Esophagus muscularis mucosa (tissue), 4 donors: Measurements from ENCODE around the gene KHK. TPM values are rescaled to one million over a fixed set of nuclear protein-coding genes. Genes with fewer than 3 reads are reported as not detected.
A peak's percentile ranks its signal among the peaks of the same experiment; 100 is the strongest.

Experiments
- DNase-seq: peaks from one replicate; pipeline ENCODE4 v3.0.0-alpha.2; 2017; ENCODE audit errors: extremely low spot score
- H3K27ac ChIP-seq, 4 donors: fragments of 200-600 bp; sonication (generic); replicated peaks in 1 of 4; 1 replicate in 3 of 4; 2 replicates in 1 of 4; pipeline ENCODE4 v1.5.1; 2016 to 2019; ENCODE audit warnings: mild to moderate bottlenecking in 1 of 4
- H3K27me3 ChIP-seq, 4 donors: fragments of 200-600 bp; sonication (generic); one replicate each; pipeline versions ENCODE4 v1.5.1 to v1.6.0; 2016 to 2019
- H3K36me3 ChIP-seq, 4 donors: fragments of 200-600 bp; sonication (generic); one replicate each; pipeline ENCODE4 v1.5.1; 2016 to 2019
- H3K4me1 ChIP-seq, 4 donors: fragments of 200-600 bp; sonication (generic); one replicate each; pipeline ENCODE4 v1.5.1; 2016 to 2019
- H3K4me3 ChIP-seq, 4 donors: fragments of 200-600 bp; sonication (generic); 1 replicate in 2 of 4; 2 replicates in 2 of 4; pipeline ENCODE4 v1.5.1; 2016 to 2019; ENCODE audit warnings: mild to moderate bottlenecking in 4 of 4, moderate library complexity in 1 of 4
- H3K9me3 ChIP-seq, 4 donors: fragments of 200-600 bp; sonication (generic); 1 replicate in 3 of 4; 2 replicates in 1 of 4; pipeline ENCODE4 v1.5.1; 2016 to 2019
- EP300 ChIP-seq: sonication (generic); formaldehyde crosslinking; IDR thresholded peaks from one replicate; pipeline ENCODE4 v1.6.1; 2017; ENCODE audit warnings: antibody characterized with exemption
- POLR2A ChIP-seq: fragments of 450-650 bp; IDR thresholded peaks from one replicate; pipeline ENCODE4 v1.6.1; 2017; ENCODE audit warnings: antibody characterized with exemption, moderate library complexity, mild to moderate bottlenecking, low read depth
- POLR2AphosphoS5 ChIP-seq, 2 donors: sonication (generic); formaldehyde crosslinking; IDR thresholded peaks; one replicate each; pipeline ENCODE4 v1.6.1; 2017; ENCODE audit warnings: antibody characterized with exemption in 2 of 2
- WGBS: methylation state at CpG from one replicate; pipeline ENCODE4 v1.1.5; 2018; 5-methylcytosine and 5-hydroxymethylcytosine counted together
- intact Hi-C: fragments of 100-400 bp; cut with DNase I; formaldehyde crosslinking; loops from one replicate; pipeline ENCODE4 v1.15.1; 2023
- total RNA-seq, 4 donors: library from RNA; depleted of rRNA; stranded (reverse); fragments of >200 nt; gene quantifications; one replicate each; pipeline versions ENCODE4 v1.1.0 to v1.2.1, GENCODE V29; 2016
- TF ChIP-seq, protein P1 (sequence below), 3 experiments: fragments of 200-600 bp in 2 of 3; fragments of 450-650 bp in 1 of 3; sonication (generic) in 2 of 3; IDR thresholded peaks; one replicate each; pipeline ENCODE4 v1.5.1; 2017 to 2019; ENCODE audit warnings: antibody characterized with exemption in 3 of 3, mild to moderate bottlenecking in 2 of 3, moderate library complexity in 1 of 3

The KHK gene
- total RNA-seq, 4 donors from 2014 or later, result 1.2 to 6.3 (median 1.7) TPM

DNA sequence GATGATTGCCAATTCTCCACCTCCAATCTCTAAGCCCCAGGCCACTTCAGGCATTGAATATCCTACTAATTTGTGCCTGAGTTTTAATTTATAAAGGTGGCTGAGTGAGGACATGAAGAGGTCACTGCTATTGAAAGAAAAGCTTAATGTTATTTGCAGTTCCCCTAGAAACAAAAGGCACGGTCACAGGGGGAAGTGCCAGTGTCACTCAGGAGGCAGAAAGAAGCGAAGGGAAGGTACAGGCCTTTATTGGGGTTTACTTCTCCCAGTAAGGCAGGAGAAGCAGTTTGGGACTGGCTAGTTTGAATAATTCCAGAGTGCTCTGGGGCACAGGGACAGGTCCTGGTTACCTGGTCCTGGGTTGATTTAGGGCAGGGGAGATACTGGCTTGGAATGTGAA, 35.3 kb downstream of the KHK start:
- 100% methylated on average over 2 of the region's 2 CpGs for WGBS
- Histone ChIP-seq H3K36me3 (no peaks in the 10 kb centered on the region), H3K4me1 (peaks cover 9 to 27% (median 25%) of the 10 kb centered on the region in 4 donors), H3K9me3 (no peaks in the 10 kb centered on the region), H3K27me3 (peaks cover 0 to 30% (median 12%) of the 10 kb centered on the region in 4 donors), H3K27ac (no peak overlapping the region), H3K4me3 (no peak overlapping the region)
- TF ChIP-seq POLR2AphosphoS5 (IDR thresholded peaks at IDR 0.05) (no peak), POLR2A (no peak), EP300 (no peak)
- TF ChIP-seq, protein P1, sequence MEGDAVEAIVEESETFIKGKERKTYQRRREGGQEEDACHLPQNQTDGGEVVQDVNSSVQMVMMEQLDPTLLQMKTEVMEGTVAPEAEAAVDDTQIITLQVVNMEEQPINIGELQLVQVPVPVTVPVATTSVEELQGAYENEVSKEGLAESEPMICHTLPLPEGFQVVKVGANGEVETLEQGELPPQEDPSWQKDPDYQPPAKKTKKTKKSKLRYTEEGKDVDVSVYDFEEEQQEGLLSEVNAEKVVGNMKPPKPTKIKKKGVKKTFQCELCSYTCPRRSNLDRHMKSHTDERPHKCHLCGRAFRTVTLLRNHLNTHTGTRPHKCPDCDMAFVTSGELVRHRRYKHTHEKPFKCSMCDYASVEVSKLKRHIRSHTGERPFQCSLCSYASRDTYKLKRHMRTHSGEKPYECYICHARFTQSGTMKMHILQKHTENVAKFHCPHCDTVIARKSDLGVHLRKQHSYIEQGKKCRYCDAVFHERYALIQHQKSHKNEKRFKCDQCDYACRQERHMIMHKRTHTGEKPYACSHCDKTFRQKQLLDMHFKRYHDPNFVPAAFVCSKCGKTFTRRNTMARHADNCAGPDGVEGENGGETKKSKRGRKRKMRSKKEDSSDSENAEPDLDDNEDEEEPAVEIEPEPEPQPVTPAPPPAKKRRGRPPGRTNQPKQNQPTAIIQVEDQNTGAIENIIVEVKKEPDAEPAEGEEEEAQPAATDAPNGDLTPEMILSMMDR (IDR thresholded peaks at IDR 0.05), result no peak
- no peak for DNase-seq
- intact Hi-C loops, result no loop called here

DNA sequence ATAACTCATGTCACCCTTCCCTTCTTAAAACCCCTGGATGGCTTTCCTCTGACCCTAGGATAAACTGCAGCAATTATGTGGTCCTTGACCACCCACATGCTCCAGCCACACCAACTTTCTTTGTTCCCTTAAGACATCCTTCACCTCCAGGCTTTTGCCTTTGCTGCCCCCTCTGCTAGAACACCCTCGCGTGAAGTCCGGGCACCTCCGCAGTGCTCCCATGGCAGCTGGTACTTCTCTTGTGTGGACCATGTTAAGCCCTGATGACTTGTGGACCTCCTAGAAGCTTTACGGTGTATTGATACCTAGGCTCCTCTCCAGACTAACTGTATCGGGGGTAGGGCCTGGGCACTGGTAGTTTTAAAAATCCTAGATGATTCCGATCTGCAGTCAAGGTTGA, 36.2 kb downstream of the KHK start:
- DNase-seq, result no peak
- Histone ChIP-seq H3K27ac (no peak overlapping the region), H3K9me3 (no peaks in the 10 kb centered on the region), H3K36me3 (no peaks in the 10 kb centered on the region), H3K4me3 (peak overlapping the region in 3 of 4 donors; percentile 63 to 84 (median 73)), H3K27me3 (peaks cover 0 to 21% (median 8%) of the 10 kb centered on the region in 4 donors), H3K4me1 (peaks cover 9 to 27% (median 25%) of the 10 kb centered on the region in 4 donors)
- TF ChIP-seq POLR2AphosphoS5 (IDR thresholded peaks at IDR 0.05), result no peak
- TF ChIP-seq, protein P1 (IDR thresholded peaks at IDR 0.05), result no peak
- TF ChIP-seq EP300, result no peak
- no peak for TF ChIP-seq POLR2A
- intact Hi-C loops, result no loop called here
- WGBS, result 99% methylated on average over 6 of the region's 7 CpGs

DNA sequence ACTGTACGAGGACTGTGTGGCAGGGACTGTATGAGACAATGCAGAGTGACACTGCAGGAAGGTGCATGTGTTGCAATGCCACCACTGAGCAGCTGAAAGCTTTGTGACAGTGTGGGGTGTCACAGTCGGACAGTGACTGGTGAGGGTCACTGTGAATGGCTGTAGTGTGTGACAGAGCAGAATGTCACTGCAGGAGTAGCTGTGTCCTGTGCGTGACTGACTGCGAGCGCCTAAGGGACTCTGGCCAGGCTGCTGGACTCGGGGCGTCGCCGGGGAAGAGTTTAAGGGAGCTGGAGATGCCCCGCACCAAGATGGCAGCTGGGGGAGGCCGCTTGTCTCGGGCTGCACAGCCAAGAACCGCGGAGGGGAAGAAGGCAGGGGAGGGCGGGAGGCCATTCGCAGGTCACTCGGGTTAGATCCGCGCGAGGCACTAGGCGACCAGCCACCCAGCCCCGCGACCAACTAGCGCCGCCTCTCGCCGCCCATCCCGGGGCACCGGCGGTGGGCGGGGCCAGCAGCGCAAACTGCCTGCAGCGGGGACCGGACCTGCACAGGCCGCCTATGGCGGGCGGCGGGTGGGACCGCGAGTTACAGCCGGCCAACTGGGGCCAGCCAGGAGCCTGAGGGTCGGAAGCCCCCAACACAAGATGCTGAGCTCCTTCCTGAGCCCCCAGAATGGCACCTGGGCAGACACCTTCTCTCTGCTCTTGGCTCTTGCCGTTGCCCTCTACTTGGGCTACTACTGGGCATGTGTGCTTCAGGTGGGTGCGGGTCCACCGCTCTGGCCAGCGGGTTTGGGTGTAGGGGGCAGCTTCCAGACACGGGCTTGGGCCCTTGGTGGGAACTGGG, 37.0 kb downstream of the KHK start, which contains the start of gene ABHD1:
Gene ABHD1 (plus strand): TSS at position 514 of the 849 bp plus-strand sequence. CDS start 134 bp downstream, at position 648.
- H3K27ac ChIP-seq, result peak within 1 kb of the TSS; percentile 20 to 52 (median 40)
- peaks cover 0 to 13% (median under 1%) of the 10 kb centered on the region in 4 donors for H3K27me3 ChIP-seq
- 40% methylated on average over 8 of the region's 47 CpGs for WGBS
- TF ChIP-seq, protein P1 (IDR thresholded peaks at IDR 0.05), result no peak
- TF ChIP-seq POLR2AphosphoS5 (IDR thresholded peaks at IDR 0.05), result peak in 1 of 2 donors; percentile 40
- H3K4me1 ChIP-seq, result peaks cover 4 to 21% (median 19%) of the 10 kb centered on the region in 4 donors
- DNase-seq, result no peak
- no peaks in the 10 kb centered on the region for H3K36me3 ChIP-seq
- H3K9me3 ChIP-seq, result no peaks in the 10 kb centered on the region
- peak within 1 kb of the TSS; percentile 56 to 84 (median 68) for H3K4me3 ChIP-seq
- intact Hi-C loops, result no loop called here

DNA sequence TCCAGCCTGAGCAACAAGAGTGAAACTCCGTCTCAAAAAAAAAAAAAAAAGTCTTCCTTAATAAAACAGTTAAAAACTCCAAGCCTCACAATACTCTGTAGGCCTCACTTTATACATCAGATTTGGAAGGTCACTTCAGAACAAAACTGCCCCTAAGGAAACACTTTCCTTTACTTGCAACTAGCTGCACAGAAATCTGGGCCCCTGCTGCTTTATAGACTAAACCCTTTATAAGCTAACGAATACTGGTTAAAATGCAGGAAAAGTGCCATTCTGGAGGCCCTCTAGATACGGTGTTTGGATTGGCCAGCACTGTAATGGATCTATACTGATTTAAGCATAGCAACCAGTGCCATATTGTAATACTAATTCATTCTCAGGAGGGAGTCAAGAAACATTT, 38.5 kb downstream of the KHK start:
- H3K27me3 ChIP-seq, result no peaks in the 10 kb centered on the region
- H3K9me3 ChIP-seq, result no peaks in the 10 kb centered on the region
- no peak for DNase-seq
- intact Hi-C loops, result no loop called here
- H3K36me3 ChIP-seq, result peaks cover 0 to 12% (median 7%) of the 10 kb centered on the region in 4 donors
- H3K4me3 ChIP-seq, result no peak overlapping the region
- TF ChIP-seq, protein P1 (IDR thresholded peaks at IDR 0.05), result no peak
- TF ChIP-seq EP300, result no peak
- no peak for TF ChIP-seq POLR2AphosphoS5 (IDR thresholded peaks at IDR 0.05)
- TF ChIP-seq POLR2A, result no peak
- no peak overlapping the region for H3K27ac ChIP-seq
- WGBS, result 93% methylated on average over 3 of the region's 3 CpGs
- H3K4me1 ChIP-seq, result peaks cover 3 to 12% (median 11%) of the 10 kb centered on the region in 4 donors
